HG02763 (cell line): ENCODE measurements around the gene CSRP1.
"Not testable (repeated sequence)": the region's sequence is repeated elsewhere in the genome, so short reads cannot be mapped to it uniquely, and the experiment has no call there.

Source experiments
- ATAC-seq: cut with Tn5 transposase; IDR thresholded peaks from one replicate; pipeline ENCODE4 v1.9.1; 2021; ENCODE audit warnings: mild to moderate bottlenecking, moderate library complexity; ENCODE audit not compliant: unreplicated experiment

Gene CSRP1

DNA sequence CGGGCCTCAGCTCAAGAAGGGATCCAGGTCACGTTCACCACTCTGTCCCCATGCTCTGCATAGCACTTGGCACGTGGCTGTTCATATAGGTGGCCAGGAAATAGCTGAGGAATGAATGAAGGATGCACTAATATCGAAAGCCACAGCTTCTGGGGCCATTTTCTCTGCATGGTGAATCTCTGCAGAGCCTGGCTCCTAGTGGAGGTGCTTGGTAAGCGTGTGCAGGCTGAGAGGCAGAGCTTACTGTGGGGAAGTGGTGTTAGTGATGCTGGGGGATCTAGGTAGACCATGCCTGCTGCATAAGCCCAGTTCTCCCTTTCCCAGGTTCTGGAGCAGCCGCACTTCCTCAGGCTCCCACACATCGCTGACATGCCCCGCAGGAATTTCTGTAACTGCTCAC lies 8.3 kb downstream of the CSRP1 start:
- no peak for ATAC-seq

DNA sequence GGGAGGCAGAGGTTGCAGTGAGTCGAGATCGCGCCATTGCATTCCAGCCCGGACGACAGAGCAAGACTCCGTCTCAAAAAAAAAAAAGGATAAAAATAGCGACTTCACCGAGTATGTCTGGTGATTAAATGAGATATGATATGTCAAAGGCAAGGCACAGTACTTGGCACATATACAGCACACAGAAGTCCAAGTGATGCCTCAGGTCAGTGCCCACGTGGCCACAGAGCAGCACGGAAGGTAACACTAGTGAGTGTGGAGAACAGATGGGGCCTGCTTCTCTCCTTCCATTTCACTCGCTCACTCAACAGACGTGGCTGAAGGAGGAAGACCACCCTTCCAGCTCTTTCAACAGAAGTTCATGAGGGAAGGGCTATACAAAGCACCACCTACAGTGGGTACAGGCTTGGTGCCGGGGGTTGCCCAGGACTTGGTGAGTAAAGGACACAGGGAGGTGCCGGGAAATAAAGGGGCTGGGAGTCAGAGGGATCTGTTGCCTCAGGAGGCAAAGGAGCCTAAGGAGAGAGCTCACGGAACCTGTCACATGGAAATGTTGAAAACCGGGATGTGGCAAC lies 8.9 kb downstream of the CSRP1 start:
- no peak for ATAC-seq

- no peak for ATAC-seq
Observed at GRCh38 chr1:201496296-201496690, 10.6 kb downstream of the CSRP1 start.

DNA sequence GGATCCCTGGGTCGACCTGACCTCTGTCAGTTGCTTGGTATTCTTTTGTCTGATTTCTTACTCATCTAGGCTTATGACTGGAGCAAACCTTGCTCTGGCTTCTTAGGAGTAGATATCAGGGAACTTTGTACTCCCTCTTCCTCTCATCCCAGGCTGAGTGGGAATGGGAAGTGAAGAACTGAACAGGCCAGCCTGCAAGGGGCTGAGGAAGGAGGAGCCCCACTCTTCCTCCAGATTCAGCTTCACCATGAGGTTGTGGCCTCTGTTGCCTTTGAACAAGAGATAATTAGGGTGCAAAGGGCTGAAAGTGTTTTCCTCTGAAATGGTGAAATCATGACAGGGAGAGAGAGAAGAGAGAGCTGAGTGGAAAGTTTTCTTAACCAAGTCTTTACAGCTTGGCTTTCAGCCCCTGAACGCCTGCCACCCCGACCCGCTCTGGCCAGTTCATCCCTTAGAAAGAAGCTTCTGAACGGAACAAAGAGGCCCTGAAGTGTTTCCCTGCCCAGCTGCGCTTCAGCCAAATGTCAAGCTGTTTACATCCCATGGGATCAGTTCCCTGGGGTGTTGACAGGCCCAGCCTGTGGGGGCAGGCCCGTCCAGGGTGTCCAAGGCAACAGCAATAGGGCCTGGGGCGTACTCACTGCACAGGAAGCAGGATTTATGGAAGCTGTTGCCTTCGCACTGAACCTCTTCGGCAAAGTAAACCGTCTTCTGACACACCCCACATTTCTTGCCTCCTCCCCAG lies 11.2 kb downstream of the CSRP1 start:
- ATAC-seq, result no peak

DNA sequence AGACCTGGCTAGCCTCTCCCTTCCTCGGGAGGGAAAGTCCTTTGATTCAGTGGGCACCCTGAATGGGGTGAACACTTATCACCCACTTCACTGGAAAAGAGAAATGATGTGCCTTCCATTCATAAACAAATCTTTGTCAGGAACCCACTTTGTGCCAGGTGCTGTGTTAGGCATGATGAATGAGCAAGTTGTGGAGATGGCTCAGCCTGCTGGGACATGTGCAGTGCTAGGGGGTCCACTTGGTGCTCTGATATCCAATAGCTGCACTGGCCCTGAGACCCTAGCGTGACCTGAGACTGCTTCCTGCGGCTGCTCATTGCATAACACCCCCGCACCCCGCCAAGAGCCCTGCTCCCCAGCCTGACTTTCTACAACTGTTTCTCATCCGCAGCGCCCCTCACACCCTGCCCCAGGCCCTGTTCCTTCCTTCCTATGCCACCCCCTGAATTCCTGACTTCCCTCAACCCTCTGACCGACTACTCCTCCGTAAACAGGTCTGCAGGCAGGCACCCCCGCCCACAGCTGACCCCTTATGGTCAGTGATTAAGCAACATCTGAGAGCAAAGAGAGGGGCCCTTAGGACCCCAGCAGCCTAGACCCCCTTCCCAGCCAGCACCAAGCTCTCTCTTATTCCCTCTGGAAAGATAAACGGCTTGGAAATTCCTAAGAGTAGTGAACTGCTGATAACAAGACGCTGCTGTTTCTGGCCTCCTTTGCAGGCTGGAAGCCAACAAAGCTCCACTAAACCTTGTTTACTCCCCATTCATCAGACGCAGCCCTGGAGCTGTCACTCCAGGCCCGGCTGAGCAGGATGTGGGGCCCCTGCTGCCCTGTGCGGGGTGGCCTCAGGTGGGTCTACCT lies 12.9 kb downstream of the CSRP1 start:
- ATAC-seq, result no peak

GRCh38 chr1:201493026-201493656 lies 13.8 kb downstream of the CSRP1 start:
- not testable (repeated sequence) for ATAC-seq

DNA sequence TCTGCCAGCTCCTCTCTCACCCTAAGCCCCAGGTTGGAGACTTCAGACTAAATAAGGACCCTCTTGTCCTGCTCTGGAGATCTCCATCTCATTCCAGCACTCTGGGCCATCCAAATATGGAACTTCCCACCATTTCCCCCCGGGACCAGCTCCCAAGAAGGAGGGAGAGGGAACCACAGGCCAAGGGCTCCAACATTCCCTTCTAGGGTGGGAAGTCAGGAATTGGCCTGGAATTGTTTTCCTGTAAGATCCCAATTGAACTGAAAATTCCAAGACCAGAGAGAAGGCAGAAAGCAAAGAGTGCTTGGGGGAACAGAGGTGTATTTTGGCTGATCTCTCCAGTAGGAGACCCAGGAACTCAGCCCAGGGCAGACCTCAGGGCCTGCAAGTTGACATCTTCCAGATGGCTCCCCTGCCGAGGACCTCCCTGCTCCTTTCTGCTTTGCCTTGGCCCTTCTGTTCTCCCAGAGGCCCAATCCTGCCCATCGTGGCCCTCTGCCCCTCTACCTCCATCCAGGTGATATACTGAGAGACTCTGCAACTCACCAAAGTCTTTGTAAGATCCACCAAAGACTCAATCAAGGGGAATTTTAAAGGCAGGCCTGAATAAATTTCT lies 14.9 kb downstream of the CSRP1 start:
- ATAC-seq, result no peak

GRCh38 chr1:201490708-201491131 lies 16.2 kb downstream of the CSRP1 start:
- no peak for ATAC-seq

DNA sequence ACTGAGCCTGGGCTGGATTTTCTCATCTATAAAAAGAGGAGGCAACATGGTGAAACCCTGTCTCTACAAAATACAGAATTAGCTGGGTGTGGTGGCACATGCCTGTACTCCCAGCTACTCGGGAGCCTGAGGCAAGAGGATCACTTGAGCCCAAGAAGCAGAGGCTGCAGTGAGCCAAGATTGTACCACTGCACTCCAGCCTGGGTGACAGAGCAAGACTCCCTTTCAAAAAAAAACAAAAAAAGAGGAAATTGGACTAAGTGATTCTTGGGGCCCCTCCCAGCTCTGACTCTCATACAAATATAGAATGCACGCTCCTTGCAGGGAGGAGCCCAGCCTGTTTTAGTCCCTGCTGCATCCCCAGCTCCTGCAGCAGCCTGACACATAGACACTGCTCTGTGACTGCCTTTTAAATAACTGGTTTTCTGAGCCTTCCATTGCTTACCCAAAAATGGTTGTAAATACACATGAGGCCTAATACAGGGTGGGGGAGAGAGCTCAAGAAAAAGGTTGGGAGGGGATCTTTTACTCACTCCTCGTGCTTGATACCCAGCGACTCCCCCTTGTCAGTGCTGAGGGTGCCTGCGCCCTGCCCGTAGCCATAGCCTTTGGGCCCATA lies 17.2 kb downstream of the CSRP1 start:
- no peak for ATAC-seq

GRCh38 chr1:201488830-201489589 lies 17.9 kb downstream of the CSRP1 start:
- ATAC-seq, result no peak

DNA sequence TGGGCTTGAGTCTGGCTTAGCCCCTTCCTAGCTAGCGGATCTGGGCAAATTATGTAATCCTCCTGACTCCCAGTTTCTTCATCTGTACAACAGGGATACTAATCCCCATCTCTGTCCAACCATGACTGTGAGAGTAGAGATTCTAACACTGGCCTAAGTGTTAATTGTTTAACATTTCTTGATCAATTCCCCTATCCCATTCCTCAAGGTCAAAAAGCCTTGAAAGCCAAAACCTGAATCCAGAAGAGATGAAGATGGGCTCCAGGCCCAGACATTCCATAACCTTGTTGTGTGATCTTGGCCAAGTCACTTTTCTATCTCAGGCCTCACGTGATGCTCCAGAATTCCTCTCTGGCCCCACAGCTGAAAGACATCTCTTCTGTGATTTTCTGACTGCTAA lies 19.2 kb downstream of the CSRP1 start:
- ATAC-seq, result no peak

DNA sequence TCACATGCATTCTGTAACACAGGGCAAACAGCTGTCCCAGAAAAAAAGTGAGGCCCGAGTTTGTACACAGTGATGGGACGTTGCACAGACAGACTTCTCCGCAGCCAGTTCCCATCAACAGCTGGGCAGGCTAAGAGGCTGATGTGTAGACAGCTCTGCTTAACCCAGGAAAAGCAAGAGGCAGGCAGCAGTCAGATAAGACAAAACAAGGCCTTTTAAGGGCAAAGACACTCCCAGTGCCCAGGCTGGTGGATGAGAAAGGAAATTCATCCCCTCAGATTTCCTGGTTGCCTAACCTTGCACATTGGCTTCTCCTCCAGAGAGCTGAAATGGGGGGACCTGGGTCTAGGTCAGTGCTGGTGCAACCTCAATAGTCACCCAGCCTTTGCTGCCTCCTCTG lies 20.7 kb downstream of the CSRP1 start:
- ATAC-seq, result no peak

DNA sequence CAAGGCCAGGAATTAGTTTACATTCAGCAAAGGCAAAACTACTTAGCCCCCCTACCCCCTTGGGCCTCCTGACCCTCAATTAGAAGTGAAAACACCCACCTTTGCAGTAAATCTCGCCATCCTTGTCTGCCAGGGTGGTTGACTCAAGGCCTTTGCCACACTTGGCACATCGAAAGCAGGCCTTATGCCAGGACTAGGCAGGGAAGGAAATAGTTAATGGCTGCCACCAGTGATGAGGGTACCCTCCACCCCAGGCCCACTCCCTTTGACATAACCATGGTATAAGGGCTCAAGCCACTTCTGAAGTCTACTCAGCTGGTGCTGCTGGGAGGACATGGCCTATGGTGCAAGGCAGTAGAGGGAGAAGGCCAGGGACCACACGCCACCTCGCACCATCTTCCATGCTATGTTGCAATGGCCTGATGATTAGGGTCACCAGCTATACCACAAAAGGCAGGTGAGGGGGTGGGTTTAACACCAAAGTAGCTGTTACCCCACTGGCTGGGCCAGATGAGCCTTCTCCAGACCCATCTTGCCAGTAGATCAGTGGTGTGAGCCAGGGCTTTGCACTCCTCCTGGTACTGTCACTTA lies 21.6 kb downstream of the CSRP1 start:
- ATAC-seq, result no peak

DNA sequence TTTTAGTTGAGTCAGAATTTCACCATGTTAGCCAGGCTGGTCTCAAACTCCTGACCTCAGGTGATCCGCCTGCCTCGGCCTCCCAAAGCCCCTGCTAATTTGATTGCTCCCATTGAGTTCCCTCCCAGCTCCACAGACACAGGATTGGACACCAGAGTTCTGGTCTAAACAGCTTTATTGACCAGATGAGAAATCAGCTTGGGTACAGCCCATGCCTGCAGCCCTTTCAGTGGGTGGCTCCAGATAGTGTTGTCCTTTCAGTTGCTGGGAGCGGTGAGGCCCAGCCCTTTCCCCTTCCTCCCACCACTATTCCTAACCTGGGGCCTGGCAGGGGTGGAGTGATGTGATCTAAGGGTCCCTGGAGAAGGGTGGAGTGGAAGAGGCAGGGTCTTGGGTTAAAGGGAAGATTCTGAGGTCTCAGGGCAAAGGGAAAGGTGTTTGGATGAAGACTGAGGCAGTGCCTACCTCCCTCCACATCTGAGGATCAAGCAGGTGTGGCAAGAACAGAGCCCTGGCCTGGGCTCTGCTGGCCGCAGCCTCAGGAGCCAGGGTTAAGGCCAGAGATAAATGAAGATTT lies 23.5 kb downstream of the CSRP1 start:
- no peak for ATAC-seq

DNA sequence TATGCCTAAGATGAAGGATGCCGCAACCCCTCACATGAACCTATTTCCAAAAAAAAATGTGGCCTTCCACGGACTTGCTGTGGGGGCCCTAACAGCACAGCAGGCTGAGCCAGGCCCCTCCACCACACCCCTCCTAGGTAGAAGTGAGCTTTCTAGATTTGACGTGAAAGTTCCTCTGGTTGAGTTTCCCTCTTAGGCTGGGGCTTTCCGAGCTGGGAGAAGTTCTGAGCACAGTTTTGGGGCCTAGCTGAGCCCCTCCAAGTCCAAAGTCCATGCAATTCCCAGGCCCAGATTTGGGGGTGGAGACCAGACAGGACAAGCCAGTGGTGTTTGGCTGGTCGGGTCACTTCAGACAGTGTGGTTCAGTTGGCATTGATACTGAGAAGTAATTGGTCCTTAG lies 24.2 kb downstream of the CSRP1 start:
- no peak for ATAC-seq

DNA sequence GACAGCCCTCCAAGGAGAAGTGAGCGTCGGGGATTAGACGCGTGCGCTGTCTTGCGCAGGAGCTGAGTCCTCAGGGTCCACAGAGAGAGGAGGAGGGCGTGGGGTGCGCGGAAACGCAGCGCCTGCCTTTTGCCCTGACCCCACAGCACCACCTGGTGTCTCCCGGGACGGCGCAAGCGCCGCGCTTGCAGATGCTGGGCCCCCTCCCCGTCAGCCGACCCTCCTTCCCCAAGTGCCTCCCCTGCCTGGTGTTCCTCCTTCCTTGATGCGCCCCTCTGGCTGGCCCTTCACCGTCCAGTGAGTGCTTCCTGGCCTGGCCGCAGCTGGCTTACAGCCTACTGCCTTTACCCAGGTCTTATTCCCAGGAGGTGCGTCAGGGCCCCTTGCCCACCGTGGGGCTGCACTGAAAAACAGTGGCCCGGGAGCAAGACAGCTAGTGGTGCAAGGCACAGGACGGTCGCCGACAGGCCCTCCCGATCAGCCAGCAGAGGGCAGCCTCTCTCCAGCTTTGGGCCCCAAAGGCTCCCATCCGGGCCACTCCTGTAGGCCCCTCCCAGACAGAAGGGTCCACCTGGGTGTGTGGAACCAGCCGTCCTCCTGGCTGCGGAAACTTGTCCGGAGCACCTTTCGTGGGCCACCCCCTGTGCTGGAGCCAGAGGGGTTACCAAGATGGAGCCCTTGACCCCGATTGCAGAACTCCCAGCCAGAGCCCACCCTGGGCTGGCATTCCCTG lies 25.0 kb downstream of the CSRP1 start:
- peak; percentile 43 for ATAC-seq

DNA sequence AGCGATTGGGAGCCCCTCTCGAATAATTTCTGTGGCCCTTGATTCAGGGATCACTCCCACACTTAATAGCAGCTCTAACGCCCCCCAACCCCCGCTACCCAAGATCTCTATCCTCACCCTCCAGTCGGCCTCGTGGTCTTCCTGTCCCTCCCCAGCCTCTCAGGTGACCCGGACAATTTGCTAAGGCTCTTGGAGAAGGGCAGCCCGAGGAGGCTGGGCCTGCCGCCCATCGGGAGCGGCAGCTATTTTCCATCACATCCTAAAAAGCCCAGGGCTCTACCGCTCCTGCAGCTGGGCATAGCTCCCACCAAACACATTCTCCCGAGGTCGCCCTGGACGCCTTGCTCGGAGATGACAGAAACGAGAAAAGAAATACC lies 25.9 kb downstream of the CSRP1 start:
- ATAC-seq, result no peak

DNA sequence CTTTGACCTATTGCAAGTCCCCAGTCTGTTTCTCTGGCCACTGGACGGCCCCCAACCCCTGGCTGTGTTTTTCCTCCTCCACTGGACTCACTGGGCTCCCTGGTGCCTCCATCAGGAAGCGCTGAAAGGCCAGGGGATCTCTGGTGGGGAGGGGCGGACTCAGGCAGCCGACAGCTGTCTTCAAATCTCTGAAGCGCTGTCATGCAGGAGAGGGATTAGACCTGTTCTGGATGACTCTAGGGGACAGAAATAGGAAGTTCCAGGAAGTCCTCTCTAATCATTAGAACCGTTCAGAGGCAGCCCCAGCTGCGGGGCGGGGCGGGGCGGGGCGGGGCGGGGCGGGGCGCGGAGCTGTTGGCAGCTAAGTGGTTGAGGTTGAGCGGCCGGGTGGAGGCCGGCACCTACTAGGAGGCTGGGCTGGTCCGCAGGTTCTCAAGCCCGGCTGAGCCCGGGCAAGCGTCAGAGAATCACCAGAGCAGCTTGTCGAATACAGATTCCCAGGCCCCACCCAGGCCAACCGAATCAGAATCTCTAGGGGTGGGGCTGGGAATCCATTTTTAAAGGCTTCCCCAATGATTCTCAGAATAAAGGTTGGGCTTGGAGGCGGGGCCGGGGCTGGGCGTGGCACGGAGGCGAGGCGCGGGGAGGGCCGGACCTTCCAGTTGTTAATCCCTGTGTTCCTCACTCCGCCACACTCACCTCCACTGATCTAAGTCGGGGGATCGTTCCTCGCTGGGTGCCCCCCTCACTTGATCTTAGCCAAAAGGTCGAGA lies 26.5 kb downstream of the CSRP1 start:
- ATAC-seq, result peak; percentile 59
